Sigmoid colon (tissue), 7 donors: ENCODE measurements around the gene PHF13. TPM values are rescaled to one million over a fixed set of nuclear protein-coding genes. Genes with fewer than 3 reads are reported as not detected.

Experiments
- DNase-seq: peaks from one replicate; pipeline ENCODE4 v3.0.0-alpha.2; 2019
- H3K27ac ChIP-seq, 4 donors: fragments of 200-600 bp; sonication (generic); one replicate each; pipeline ENCODE4 v1.5.1; 2016 to 2019; ENCODE audit warnings: mild to moderate bottlenecking in 1 of 4
- H3K27me3 ChIP-seq, 3 donors: fragments of 200-600 bp; sonication (generic); one replicate each; pipeline ENCODE4 v1.5.1; 2019; ENCODE audit warnings: mild to moderate bottlenecking in 1 of 3
- H3K36me3 ChIP-seq, 4 donors: fragments of 200-600 bp; sonication (generic); one replicate each; pipeline ENCODE4 v1.5.1; 2016 to 2019
- H3K4me1 ChIP-seq, 4 donors: fragments of 200-600 bp; sonication (generic); one replicate each; pipeline ENCODE4 v1.5.1; 2017 to 2019
- H3K4me3 ChIP-seq, 4 donors: fragments of 200-600 bp; sonication (generic); one replicate each; pipeline ENCODE4 v1.5.1; 2017 to 2019; ENCODE audit warnings: mild to moderate bottlenecking in 2 of 4, moderate library complexity in 1 of 4
- H3K9me3 ChIP-seq, 4 donors: fragments of 200-600 bp in 3 of 4; sonication (generic) in 3 of 4; one replicate each; pipeline versions ENCODE4 v1.5.1 to v1.6.1; 2013 to 2019
- CTCF ChIP-seq, 4 experiments: fragments of 450-650 bp in 3 of 4; fragments of 200-600 bp in 1 of 4; IDR thresholded peaks; one replicate each; pipeline ENCODE4 v1.5.1; 2016 to 2019; ENCODE audit warnings: antibody characterized with exemption in 4 of 4, mild to moderate bottlenecking in 3 of 4, moderate library complexity in 2 of 4
- EP300 ChIP-seq, 4 donors: sonication (generic); formaldehyde crosslinking; IDR thresholded peaks; one replicate each; pipeline ENCODE4 v1.6.1; 2017; ENCODE audit warnings: antibody characterized with exemption in 4 of 4
- POLR2A ChIP-seq, 2 donors: fragments of 450-650 bp; IDR thresholded peaks; one replicate each; pipeline ENCODE4 v1.6.1; 2016; ENCODE audit warnings: antibody characterized with exemption in 2 of 2, mild to moderate bottlenecking in 2 of 2, moderate library complexity in 2 of 2
- POLR2AphosphoS5 ChIP-seq, 4 donors: sonication (generic); formaldehyde crosslinking; IDR thresholded peaks; one replicate each; pipeline ENCODE4 v1.6.1; 2017; ENCODE audit warnings: antibody characterized with exemption in 4 of 4
- WGBS, 2 donors: extraction: QIAGEN DNeasy Blood & Tissue Kit; methylation state at CpG; one replicate each; pipeline ENCODE4 v1.1.7; 2013; 5-methylcytosine and 5-hydroxymethylcytosine counted together
- intact Hi-C: fragments of 100-400 bp; cut with DNase I; formaldehyde crosslinking; loops from one replicate; pipeline ENCODE4 v1.15.1; 2023
- polyA plus RNA-seq, 3 donors: library from polyadenylated mRNA; stranded (reverse); fragments of 200-250 nt; gene quantifications; one replicate each; pipeline ENCODE4 v1.2.3, GENCODE V29; 2013
- total RNA-seq, 4 donors: library from RNA; depleted of rRNA; stranded (reverse); fragments of >200 nt; gene quantifications; one replicate each; pipeline ENCODE4 v1.1.0, GENCODE V29; 2016
- donor health status: healthy with polysubstance abuse.
- donor health status: Bipolar disorder and iron deficiency.
- donor health status: healthy.

PHF13 gene
- total RNA-seq (10 to 100 TPM; 12.5 to 19.4 (median 15.9) TPM), polyA plus RNA-seq (1 to 10 TPM; 3.9 to 6.7 (median 4.2) TPM)

DNA sequence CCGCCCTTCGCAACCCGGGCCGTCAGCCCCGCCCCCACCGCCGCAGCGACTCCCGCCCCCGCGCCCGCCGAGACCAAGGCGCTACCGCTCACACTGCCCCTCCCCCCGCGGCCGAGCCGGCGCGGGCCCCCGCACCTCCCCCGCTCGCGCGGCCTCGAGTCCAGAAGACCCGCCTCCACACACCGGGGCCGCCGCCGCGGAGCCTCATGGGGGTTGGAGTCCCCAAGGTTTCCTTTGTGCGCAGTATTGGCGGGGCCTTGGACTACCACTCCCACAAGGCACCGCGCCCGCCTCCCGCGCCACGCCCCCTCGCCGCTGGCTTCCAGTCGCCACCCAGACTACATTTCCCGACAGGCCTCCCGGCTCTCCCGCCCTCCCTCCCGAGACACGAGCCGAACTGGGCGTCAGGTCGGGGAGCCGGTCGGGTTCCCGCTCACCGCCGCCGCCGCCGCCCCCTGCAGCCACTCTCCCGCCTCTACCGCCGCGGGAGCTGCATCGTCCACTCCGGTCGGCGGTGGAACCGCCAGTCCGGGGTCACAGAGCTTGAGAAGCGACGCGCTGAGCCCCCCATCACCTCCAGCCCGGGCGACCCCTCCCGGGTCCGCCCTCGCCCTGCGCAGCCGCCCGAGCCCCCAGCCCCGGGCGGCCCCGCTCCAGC is at the start of gene PHF13:
Gene PHF13 (plus strand): TSS at position 371 of the 658 bp plus-strand sequence. CDS start 336 bp downstream, outside the sequence.
- Histone ChIP-seq H3K27me3 (no peaks in the 10 kb centered on the region), H3K4me3 (peak within 1 kb of the TSS; percentile 96 to 100 (median 100)), H3K4me1 (peaks cover 0 to 61% (median 54%) of the 10 kb centered on the region in 4 donors), H3K36me3 (peaks cover 0 to 12% (median 0%) of the 10 kb centered on the region in 4 donors), H3K27ac (peak within 1 kb of the TSS; percentile 99 to 100 (median 99)), H3K9me3 (no peaks in the 10 kb centered on the region)
- TF ChIP-seq CTCF (IDR thresholded peaks at IDR 0.05) (no peak), POLR2AphosphoS5 (IDR thresholded peaks at IDR 0.05) (peak; percentile 89 to 94 (median 90)), EP300 (IDR thresholded peaks at IDR 0.05) (peak in 1 of 4 donors; percentile 22), POLR2A (IDR thresholded peaks at IDR 0.05) (peak; percentile 54 to 78)
- peak; percentile 100 for DNase-seq
- intact Hi-C loops = loop anchor here (1.0 to 10.0 kb wide), 2 partner anchors 10 to 171 kb away; partner anchors contain the start of gene CAMTA1
- WGBS, 2 donors = 1% methylated on average over 84 of the region's 84 CpGs

GRCh38 chr1:6569033-6569432 is 44.5 kb upstream of the PHF13 start:
- TF ChIP-seq POLR2A (IDR thresholded peaks at IDR 0.05) (no peak), POLR2AphosphoS5 (IDR thresholded peaks at IDR 0.05) (no peak), CTCF (IDR thresholded peaks at IDR 0.05) (no peak), EP300 (IDR thresholded peaks at IDR 0.05) (no peak)
- 94% methylated on average over 11 of the region's 11 CpGs for WGBS, 2 donors
- Histone ChIP-seq H3K9me3 (no peaks in the 10 kb centered on the region), H3K27ac (no peak overlapping the region), H3K4me3 (no peak overlapping the region), H3K27me3 (no peaks in the 10 kb centered on the region), H3K36me3 (no peaks in the 10 kb centered on the region), H3K4me1 (no peaks in the 10 kb centered on the region)
- intact Hi-C loops = no loop called here
- no peak for DNase-seq

- no peak overlapping the region for H3K27ac ChIP-seq
- intact Hi-C loops = no loop called here
- no peak overlapping the region for H3K4me3 ChIP-seq
- WGBS, 2 donors = 71 to 72% methylated on average over 3 of the region's 3 CpGs
- TF ChIP-seq EP300 (IDR thresholded peaks at IDR 0.05) (no peak), CTCF (IDR thresholded peaks at IDR 0.05) (no peak), POLR2A (IDR thresholded peaks at IDR 0.05) (no peak), POLR2AphosphoS5 (IDR thresholded peaks at IDR 0.05) (no peak)
- H3K36me3 ChIP-seq = no peaks in the 10 kb centered on the region
- no peaks in the 10 kb centered on the region for H3K4me1 ChIP-seq
- H3K9me3 ChIP-seq = no peaks in the 10 kb centered on the region
- DNase-seq = no peak
- H3K27me3 ChIP-seq = no peaks in the 10 kb centered on the region
These were observed 43.4 kb upstream of the PHF13 start for GRCh38 chr1:6570100-6570499.

- intact Hi-C loops = no loop called here
These were observed 42.5 kb upstream of the PHF13 start for GRCh38 chr1:6570987-6571386.

More at GRCh38 chr1:6570987-6571386, 42.5 kb upstream of the PHF13 start:
- TF ChIP-seq POLR2A (IDR thresholded peaks at IDR 0.05) = no peak
- TF ChIP-seq CTCF (IDR thresholded peaks at IDR 0.05) = no peak
- TF ChIP-seq EP300 (IDR thresholded peaks at IDR 0.05) = no peak
- TF ChIP-seq POLR2AphosphoS5 (IDR thresholded peaks at IDR 0.05) = no peak
- Histone ChIP-seq H3K36me3 (no peaks in the 10 kb centered on the region), H3K27me3 (no peaks in the 10 kb centered on the region), H3K27ac (no peak overlapping the region), H3K4me1 (no peaks in the 10 kb centered on the region), H3K9me3 (no peaks in the 10 kb centered on the region), H3K4me3 (no peak overlapping the region)
- DNase-seq = no peak
- WGBS, 2 donors = 78% methylated on average over 5 of the region's 5 CpGs
